ENCODE data around the gene LMNA.

- TF ChIP-seq CTCF (IDR thresholded peaks at IDR 0.05) (no peak), POLR2A (IDR thresholded peaks at IDR 0.05) (no peak)
These were observed 12.4 kb downstream of the LMNA start for GRCh38 chr1:156126630-156127534.
